OCI-LY7 (cell line): ENCODE measurements around the gene KAZN. TPM values are rescaled to one million over a fixed set of nuclear protein-coding genes. Genes with fewer than 3 reads are reported as not detected.

Experiments
- BruUV-seq: library from RNA; stranded (reverse); fragments of 400-500 nt; replicated peaks from 2 replicates; lab custom pipeline; 2021; lab: Mats Ljungman, UMichigan
- CTCF ChIA-PET: fragments of 300-600 bp; sonication (Branson Sonifier 250); formaldehyde crosslinking; loops from one replicate; lab custom pipeline; 2022; ENCODE audit warnings: antibody characterized with exemption; ENCODE audit not compliant: unreplicated experiment; lab: Charles Lee
- POLR2A ChIA-PET: fragments of 300-600 bp; sonication (Branson Sonifier 250); formaldehyde crosslinking; loops from one replicate; lab custom pipeline; 2022; ENCODE audit warnings: antibody characterized with exemption; lab: Charles Lee
- DNase-seq: peaks from one replicate; pipeline ENCODE4 v3.0.0-alpha.2; 2015; ENCODE audit warnings: low spot score
- H2AFZ ChIP-seq: fragments of 200-600 bp; sonication (generic), shearing (Covaris generic); 2 replicates; pipeline ENCODE4 v1.6.1; 2014; ENCODE audit warnings: mild to moderate bottlenecking, antibody characterized with exemption, low read length, moderate library complexity
- H3K27ac ChIP-seq: fragments of 200-600 bp; sonication (generic); 2 replicates; pipeline ENCODE4 v1.5.1; 2014; ENCODE audit warnings: mixed run types, low read depth, mild to moderate bottlenecking, moderate library complexity, low read length, inconsistent platforms; ENCODE audit not compliant: poor library complexity, severe bottlenecking
- H3K36me3 ChIP-seq: fragments of 200-600 bp; sonication (generic); 2 replicates; pipeline ENCODE4 v1.6.1; 2014; ENCODE audit warnings: mild to moderate bottlenecking, antibody characterized with exemption, low read length, moderate library complexity, mixed read lengths; ENCODE audit not compliant: insufficient read depth
- H3K4me1 ChIP-seq: fragments of 200-600 bp; sonication (generic); 2 replicates; pipeline ENCODE4 v1.5.1; 2014; ENCODE audit warnings: mild to moderate bottlenecking, low read length; ENCODE audit not compliant: insufficient read depth, poor library complexity, severe bottlenecking
- H3K4me2 ChIP-seq: fragments of 200-600 bp; sonication (generic); 2 replicates; pipeline ENCODE4 v1.6.1; 2014; ENCODE audit warnings: mild to moderate bottlenecking, low read length
- H3K4me3 ChIP-seq: fragments of 200-600 bp; sonication (generic); 2 replicates; pipeline ENCODE4 v1.5.1; 2014; ENCODE audit warnings: mild to moderate bottlenecking, low read depth, low read length; ENCODE audit not compliant: poor library complexity, severe bottlenecking
- H3K79me2 ChIP-seq: fragments of 200-600 bp; sonication (generic); 2 replicates; pipeline ENCODE4 v1.6.1; 2016; ENCODE audit warnings: low read depth, mild to moderate bottlenecking, low read length, moderate library complexity, mixed read lengths; ENCODE audit not compliant: insufficient read depth
- H3K9me2 ChIP-seq: fragments of 200-600 bp; sonication (generic); 2 replicates; pipeline ENCODE4 v1.6.1; 2016; ENCODE audit warnings: mild to moderate bottlenecking, low read length, mixed read lengths; ENCODE audit not compliant: insufficient read depth
- H3K9me3 ChIP-seq: fragments of 200-600 bp; sonication (generic); 2 replicates; pipeline ENCODE4 v1.6.1; 2014; ENCODE audit warnings: mild to moderate bottlenecking, mixed run types, low read length, mixed read lengths
- H4K20me1 ChIP-seq: fragments of 200-600 bp; sonication (generic); 2 replicates; pipeline ENCODE4 v1.6.1; 2014; ENCODE audit warnings: mild to moderate bottlenecking, antibody characterized with exemption, low read length, moderate library complexity, mixed read lengths; ENCODE audit not compliant: insufficient read depth
- EZH2phosphoT487 ChIP-seq: fragments of 200-600 bp; sonication (generic); IDR thresholded peaks from 2 replicates; pipeline ENCODE4 v1.6.1; 2018; ENCODE audit warnings: low read depth, borderline replicate concordance, mild to moderate bottlenecking, mixed run types, antibody characterized with exemption, low read length, moderate library complexity, mixed read lengths
- intact Hi-C: fragments of 100-400 bp; cut with micrococcal nuclease; formaldehyde crosslinking; loops from one replicate; pipeline ENCODE4 v1.10.0; 2022; ENCODE audit not compliant: unreplicated experiment
- total RNA-seq, 2 experiments: library from RNA; depleted of rRNA in 1 of 2; stranded (reverse); fragments of >200 nt in 1 of 2; shearing (Covaris generic) in 1 of 2; gene quantifications; 2 replicates each; pipeline ENCODE4 v1.2.3, GENCODE V29; 2014 to 2022
- TF ChIP-seq, protein P1 (sequence below): fragments of 200-600 bp; sonication (generic); conservative IDR thresholded peaks from 2 replicates; pipeline ENCODE4 v1.5.1; 2014; ENCODE audit warnings: mild to moderate bottlenecking, antibody characterized with exemption, low read length, moderate library complexity, mixed read lengths

Gene KAZN
- total RNA-seq, 2 experiments from 2014 or later: 0.40 to 2.4 TPM

DNA sequence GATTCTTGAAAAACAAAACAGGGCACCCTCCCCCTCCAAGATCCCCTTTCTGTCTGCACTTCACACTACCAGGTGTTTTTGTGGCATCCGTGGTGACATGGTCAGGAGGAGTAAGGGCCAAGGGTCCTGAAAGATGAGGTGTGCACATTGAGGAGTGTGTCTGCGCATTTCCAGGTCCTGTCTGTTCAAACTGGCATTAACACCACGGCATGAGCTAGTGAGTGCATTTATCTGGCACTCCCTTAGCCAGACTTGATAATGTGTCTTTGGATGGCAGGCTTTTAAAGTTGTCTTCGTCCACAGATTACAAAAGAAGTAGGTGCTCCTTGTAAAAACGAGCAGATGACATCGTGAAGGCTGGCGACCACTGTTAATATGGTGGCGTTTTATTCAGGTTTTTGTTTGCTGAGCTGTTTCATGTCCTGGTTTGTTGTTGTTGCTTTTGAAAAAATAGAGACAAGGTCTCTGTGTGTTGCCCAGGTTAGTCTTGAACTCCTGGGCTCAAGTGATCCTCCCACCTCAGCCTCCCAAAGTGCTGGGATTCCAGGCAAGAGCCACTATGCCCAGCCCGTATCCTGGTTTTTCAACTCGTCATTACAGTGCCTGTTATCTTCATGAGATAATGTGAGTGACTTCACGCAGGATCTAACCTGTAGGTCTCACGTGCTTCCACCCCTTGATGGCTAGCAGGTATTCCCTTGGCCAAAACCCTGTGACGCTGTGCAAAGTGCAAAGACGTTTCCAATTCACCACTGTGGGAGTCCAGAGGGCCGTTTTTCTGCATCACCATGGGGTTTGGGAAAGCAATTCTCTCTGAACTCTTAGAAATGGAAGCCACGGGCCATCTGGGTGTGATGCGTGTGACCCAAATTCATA is 559.3 kb downstream of the KAZN start:
- TF ChIP-seq, protein P1, sequence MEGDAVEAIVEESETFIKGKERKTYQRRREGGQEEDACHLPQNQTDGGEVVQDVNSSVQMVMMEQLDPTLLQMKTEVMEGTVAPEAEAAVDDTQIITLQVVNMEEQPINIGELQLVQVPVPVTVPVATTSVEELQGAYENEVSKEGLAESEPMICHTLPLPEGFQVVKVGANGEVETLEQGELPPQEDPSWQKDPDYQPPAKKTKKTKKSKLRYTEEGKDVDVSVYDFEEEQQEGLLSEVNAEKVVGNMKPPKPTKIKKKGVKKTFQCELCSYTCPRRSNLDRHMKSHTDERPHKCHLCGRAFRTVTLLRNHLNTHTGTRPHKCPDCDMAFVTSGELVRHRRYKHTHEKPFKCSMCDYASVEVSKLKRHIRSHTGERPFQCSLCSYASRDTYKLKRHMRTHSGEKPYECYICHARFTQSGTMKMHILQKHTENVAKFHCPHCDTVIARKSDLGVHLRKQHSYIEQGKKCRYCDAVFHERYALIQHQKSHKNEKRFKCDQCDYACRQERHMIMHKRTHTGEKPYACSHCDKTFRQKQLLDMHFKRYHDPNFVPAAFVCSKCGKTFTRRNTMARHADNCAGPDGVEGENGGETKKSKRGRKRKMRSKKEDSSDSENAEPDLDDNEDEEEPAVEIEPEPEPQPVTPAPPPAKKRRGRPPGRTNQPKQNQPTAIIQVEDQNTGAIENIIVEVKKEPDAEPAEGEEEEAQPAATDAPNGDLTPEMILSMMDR: no peak
- TF ChIP-seq EZH2phosphoT487: no peak
- H4K20me1 ChIP-seq: no peaks in the 10 kb centered on the region
- no peaks in the 10 kb centered on the region for H3K36me3 ChIP-seq
- no peaks in the 10 kb centered on the region for H3K79me2 ChIP-seq
- no peak overlapping the region for H2AFZ ChIP-seq
- H3K9me2 ChIP-seq: no peaks in the 10 kb centered on the region
- H3K4me1 ChIP-seq: no peaks in the 10 kb centered on the region
- H3K9me3 ChIP-seq: no peaks in the 10 kb centered on the region
- POLR2A ChIA-PET: no interaction called here
- CTCF ChIA-PET: no interaction called here
- H3K4me2 ChIP-seq: no peak overlapping the region
- no peak for DNase-seq
- H3K4me3 ChIP-seq: no peak overlapping the region
- no TSS peak for BruUV-seq
- intact Hi-C loops: no loop called here
- H3K27ac ChIP-seq: no peak overlapping the region

DNA sequence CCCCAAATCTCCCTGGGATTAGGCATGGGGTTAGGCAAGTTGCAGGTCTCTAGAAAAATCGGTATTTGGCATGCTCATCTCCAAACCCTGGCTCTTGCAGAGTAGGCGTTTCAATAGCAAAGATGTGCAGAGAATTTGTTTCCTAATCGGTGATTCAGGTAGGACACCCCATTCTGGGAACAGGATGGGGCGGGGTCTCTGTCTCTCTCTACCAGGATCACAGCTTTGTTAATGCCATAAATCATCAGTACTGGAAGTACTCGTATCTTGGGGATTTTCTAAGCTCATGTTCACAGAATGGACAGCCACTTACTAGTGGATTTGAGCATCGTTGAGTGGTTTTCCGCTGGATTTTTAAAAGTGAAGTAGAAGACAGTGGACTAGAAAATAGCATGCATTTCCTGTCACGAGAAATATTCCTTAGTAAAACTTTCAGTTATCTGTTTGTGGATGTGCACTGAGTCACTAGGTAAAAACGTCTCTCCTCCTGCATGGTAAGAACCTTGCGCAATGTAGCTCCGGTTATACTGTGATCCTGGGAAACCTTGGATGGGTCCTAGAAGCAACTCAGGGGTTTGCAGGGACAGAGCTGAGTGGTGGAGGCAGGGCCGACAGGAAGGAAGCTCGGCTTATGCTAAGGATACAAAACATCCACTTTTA is 560.2 kb downstream of the KAZN start:
- ChIA-PET CTCF (no interaction called here), POLR2A (no interaction called here)
- H3K36me3 ChIP-seq: no peaks in the 10 kb centered on the region
- H3K9me3 ChIP-seq: no peaks in the 10 kb centered on the region
- no peak overlapping the region for H3K4me2 ChIP-seq
- no peak overlapping the region for H3K27ac ChIP-seq
- no peak overlapping the region for H2AFZ ChIP-seq
- no peak for DNase-seq
- H4K20me1 ChIP-seq: no peaks in the 10 kb centered on the region
- BruUV-seq: no TSS peak
- no peaks in the 10 kb centered on the region for H3K9me2 ChIP-seq
- H3K79me2 ChIP-seq: no peaks in the 10 kb centered on the region
- no peak overlapping the region for H3K4me3 ChIP-seq
- TF ChIP-seq, protein P1: no peak
- no peak for TF ChIP-seq EZH2phosphoT487
- no peaks in the 10 kb centered on the region for H3K4me1 ChIP-seq
- intact Hi-C loops: no loop called here

DNA sequence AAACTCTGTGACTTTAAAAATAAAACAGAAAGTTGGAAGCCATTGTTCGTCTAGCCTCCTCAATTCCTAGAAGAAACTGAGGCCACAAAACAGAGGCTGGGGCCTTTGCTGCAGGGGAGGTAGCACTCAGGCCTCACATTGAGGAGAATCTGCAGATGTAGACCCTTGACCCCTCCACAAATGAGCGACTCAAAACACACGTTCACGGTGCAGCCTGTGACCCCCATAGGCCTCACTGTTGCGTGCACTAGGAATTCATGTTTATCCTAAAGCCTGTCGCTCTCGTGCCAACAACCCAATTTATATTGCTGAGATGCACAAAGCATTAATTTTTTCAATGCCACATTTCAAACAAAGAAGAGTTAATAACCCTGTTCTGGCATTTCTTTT is 560.7 kb downstream of the KAZN start:
- no peak overlapping the region for H3K4me2 ChIP-seq
- no peaks in the 10 kb centered on the region for H3K79me2 ChIP-seq
- TF ChIP-seq EZH2phosphoT487: no peak
- TF ChIP-seq, protein P1: no peak
- ChIA-PET CTCF (no interaction called here), POLR2A (no interaction called here)
- H3K36me3 ChIP-seq: no peaks in the 10 kb centered on the region
- BruUV-seq: no TSS peak
- no peak for DNase-seq
- no peaks in the 10 kb centered on the region for H3K9me2 ChIP-seq
- no peaks in the 10 kb centered on the region for H4K20me1 ChIP-seq
- H2AFZ ChIP-seq: no peak overlapping the region
- H3K27ac ChIP-seq: no peak overlapping the region
- intact Hi-C loops: no loop called here
- H3K4me1 ChIP-seq: no peaks in the 10 kb centered on the region
- H3K9me3 ChIP-seq: no peaks in the 10 kb centered on the region
- no peak overlapping the region for H3K4me3 ChIP-seq
